GM19035 (cell line): ENCODE measurements around the gene DLGAP1.

ENCODE experiments used
- ATAC-seq: cut with Tn5 transposase; IDR thresholded peaks from one replicate; pipeline ENCODE4 v1.9.1; 2021; ENCODE audit not compliant: unreplicated experiment

Gene DLGAP1

DNA sequence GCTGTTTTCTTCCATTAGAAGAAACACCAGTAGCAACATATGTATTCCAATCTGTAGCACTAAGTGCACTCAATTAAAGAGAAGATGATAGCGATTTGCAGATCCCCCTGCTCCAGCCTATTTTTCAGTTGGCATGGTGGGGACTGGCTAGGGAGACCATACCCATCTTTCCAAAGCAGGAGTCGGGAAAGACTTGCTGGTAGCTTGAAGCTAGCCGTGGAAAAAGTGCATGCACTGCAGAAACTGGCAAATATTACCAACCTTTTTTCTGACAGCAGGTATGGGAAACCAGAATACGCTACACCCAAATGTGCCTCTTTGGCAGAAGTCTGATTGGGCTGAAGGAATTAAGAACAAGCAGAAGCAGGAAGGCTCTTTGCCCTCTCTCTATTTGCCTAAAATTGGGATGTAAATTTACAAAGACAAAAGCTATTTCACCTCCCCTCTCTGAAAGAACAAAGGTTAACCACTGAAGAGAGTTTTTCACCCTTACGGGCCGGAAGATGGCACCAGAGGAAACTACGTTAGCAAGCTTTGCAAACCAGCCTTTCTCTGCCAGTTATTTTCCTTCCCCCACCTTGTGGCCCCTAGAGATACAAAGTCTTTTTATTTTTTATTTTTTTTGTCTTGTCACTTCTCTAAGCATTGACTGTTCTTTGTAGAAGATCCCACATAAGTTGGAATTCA, 273.1 kb downstream of the DLGAP1 start:
- ATAC-seq = no peak

DNA sequence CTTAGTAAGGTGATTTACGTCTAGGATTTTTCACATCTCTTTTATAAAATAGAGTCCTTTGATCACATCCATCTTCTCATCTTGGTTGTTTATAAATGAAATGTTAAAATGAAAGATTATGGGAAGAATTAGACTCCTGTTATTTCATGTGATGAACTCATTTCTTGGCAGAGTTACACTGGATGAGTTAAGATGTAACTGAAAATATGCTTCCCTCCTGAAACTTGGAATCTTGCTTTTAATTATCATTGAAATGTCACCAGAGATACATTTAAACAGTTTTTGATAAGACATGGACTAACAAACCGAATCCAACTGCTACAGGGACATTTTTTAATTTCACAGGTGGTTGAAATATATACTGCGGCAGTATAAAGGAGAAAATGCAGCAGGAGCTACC, 274.0 kb downstream of the DLGAP1 start:
- no peak for ATAC-seq

DNA sequence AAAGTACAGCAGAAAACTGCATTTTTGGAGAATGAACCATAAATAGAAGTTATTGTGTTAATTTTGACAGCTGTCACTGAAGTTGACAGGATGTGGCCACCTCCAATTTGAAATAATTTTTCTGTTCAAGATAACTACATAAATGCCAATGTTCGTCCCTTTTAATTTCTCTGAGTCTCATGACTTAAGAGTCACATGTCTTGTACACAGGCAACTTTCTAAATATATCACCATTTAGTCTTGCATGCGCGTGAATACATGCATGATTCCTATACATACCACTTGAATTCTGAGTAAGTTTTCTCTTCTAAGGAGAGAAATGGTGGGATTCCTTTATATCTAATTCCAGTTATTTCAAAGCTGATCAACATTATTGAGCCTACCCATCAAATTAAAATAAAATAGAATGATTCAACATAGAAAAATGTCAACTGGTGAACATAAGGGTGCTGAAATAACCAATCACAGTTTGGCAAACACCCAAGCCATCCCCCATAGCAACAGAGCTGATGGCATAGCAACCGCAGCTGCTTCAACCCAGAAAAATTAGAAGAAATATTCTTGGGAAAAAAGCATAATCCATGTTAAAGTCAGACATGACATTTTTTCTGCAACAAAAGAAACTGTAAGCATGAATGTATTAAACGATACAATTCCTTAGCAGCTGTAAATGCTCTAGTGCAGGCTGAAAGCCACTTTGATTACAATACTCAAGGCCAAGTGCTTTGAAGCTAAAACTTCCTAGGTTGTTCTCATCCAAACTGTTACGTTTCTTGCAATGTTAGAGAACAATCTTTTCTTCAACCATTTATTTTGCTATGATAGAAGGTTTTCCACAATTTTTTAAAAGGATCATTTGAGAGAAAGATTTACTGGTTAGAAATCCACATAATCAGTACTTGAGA, 282.7 kb downstream of the DLGAP1 start:
- ATAC-seq = no peak

DNA sequence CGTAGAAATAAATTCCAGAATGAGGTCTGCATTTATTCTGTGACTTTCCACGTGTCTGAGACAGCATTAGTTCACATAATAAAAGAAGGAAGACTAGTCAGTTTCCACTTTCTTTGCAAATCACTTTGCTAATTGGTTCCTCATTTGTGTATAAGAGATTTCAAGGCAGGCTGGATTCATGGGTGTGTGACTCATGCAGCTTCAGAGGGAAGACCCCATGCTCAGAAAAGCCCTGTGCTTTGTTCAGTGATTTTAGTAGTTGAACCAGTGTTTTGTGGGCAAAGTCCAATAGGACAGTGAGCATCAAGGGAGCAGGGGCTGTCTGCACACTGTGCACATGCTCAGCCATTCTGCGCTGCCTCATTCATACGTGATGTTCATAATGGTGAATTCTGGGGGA, 297.8 kb downstream of the DLGAP1 start:
- no peak for ATAC-seq

DNA sequence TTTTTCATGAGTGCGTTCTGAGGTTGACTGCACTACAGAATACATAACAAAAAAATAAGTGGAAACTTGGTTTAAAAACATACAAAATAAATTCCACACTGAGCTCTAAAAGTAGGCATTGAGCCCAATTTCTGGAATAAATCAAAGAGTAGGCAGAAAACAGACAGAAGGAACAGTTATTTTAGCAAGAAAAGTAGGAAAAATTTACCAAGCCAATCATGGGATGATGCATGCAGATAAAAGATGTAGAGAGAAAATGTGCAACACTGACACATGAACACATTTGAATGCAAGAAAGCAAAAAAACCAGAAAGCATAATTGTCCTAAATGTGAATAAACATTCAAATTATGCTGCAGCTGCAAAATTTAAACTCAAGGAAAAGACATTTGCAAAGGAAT, 308.3 kb downstream of the DLGAP1 start:
- ATAC-seq = no peak

DNA sequence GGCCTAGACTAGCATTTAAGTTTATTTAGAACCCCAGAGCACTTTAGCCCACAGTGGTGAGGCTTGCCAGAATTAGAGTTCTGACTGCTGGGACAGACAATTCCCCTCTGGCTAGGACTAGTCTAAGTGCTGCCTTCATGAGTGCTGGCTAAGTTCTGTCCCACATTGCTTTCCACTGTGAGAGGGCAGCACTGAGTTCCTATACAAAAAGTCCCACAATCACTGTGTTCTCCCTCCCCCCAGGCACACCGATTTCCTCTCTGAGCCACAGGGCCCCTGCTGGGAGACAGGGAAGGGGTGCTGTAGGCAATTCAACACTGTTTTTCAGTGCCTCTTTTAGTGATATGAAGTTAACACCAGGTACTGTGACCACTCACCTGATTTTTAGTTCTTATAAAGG, 310.9 kb downstream of the DLGAP1 start:
- ATAC-seq = no peak

DNA sequence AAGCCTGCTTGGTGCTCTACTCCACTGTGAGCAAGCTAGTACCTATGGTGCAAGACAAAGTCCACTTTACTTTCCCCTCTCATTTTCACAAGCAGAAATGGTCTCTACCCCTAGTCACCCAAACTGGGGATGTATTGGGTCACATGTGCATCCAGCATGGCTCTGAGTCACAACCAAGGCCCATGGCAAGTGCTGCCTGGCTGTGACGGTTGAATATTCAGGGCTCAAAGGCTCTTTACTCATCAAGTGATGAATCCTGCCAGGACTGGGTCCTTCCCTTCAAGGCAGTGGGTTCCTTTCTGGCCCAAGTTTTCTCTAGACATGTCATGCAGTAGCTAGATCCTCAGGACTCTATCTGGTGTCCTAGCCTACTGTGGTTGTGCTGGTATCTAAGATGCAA, 311.5 kb downstream of the DLGAP1 start:
- ATAC-seq = no peak

DNA sequence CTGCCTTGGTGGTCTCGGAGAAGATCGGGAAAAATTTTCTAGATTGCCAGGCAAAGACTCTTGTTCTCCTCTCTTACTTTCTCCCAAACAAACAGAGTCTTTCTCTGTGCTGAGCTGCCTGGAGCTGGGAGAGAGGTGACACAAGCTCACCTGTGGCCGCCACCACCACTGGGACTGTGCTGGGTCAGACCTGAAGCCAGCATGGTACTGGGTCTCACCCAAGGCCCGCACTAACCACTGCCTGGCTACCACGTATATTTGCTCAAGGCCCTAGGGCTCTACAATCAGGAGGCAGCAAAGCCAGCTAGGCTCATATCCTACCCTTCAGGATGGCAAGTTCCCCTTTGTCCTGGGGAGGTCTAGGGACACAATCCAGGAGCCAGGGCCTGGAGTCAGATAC, 312.2 kb downstream of the DLGAP1 start:
- ATAC-seq = no peak

DNA sequence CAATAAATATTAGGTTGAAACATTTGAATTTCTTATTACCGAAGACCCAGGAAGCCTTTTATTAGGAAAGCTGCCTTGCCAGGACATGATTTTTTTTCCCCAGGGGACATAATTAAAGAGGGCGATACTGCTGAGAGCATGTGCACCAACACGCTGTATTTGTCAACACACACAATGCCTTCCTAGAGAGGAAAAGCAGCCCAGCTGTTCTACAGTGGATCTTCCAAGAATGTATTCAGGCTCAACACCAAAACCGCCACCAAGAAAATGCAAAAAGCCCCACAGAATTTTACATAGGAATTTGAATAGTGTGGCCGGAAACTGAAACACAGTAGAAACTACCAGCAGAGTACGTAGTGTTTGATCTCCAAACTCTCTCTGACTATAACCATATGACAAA, 320.4 kb downstream of the DLGAP1 start:
- ATAC-seq = no peak

DNA sequence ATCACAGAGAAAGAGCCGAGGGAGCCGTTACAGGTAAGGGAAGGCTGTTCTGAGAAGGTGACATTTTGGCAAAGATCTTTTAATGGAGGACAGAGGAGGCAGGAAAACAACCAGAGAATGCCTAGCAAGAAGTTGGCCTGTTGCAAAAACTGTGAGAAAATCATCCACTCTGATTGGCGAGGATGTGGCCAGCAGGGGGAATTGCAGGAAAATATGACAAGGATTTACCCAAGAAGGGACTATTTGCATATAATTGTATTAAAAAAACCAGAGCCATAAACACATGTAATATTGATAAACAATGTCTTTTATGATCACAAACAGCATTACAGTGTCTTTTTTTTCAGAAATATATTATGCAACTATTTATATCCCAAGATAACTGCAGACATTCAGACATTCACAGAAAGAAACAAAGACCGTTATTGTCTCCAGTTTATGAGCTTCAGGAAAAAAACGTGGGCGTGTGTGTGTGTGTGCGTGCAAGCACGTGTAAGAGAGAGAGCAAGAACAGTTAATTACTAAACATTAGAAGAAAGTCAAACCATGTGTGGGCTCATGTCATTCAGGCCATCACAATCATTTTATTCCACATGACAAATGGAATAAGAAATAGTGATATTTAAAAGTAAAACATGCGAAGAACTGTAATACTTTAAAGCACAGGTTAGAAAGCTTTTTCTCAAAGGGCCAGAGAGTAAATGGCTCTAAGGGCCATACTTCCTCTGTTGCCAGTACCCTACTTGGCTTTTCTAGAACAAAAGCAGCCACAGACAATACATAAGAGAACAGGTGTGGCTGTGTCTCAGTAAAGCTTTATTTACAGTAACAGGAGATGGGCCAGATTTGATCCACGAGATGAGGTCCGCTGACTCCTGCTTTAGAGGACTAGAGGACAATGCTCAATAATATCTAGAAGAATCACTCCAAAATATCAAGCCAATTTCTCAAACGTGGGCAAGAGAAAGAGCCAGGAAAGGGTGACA, 324.1 kb downstream of the DLGAP1 start:
- ATAC-seq = no peak

DNA sequence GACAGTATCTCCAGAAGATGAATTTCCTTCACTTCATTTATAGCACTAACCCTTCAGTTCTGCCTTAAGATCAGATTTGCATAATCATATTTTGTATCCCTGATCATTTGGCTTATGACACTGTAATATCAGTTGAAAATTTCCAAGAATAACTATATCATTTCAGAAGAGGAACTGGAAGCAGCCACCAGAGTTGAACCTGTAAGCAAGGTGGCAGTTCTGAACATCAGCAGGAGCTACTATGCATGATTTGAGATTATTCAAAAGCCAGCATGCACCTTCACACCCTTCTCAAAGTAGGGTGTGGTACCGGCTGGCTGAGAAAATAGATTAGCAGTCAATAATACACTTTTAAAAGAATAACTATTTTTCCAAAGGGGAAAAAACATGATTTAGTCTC, 328.2 kb downstream of the DLGAP1 start:
- ATAC-seq = no peak

DNA sequence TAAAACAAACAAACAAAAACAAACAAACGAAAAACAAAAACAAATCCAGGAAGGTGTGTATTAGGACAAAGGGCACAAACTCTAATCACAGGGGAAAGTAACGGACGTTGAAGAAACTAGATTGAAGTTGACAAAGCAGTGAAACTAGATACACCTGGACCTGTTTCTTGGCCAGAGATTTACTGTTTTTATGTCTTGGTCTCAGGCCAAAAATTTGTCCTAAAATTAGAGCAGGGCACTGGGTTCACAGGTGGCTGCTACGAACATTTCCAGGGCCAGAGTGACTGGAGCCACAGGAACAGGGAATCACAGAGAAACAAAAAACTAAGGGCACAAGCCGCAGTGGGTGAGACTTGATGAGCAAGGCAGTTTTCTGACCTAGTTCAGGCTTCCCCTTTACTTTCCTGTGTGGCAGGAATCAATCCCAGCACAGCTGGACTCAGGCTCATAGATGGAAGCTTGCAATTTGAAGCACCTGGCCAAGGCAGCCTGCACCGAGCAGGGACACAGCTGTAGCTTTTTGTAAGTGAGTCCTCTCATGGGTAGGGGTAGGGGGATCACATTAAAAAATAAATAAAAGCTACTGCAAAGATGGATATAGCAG, 329.4 kb downstream of the DLGAP1 start:
- no peak for ATAC-seq

DNA sequence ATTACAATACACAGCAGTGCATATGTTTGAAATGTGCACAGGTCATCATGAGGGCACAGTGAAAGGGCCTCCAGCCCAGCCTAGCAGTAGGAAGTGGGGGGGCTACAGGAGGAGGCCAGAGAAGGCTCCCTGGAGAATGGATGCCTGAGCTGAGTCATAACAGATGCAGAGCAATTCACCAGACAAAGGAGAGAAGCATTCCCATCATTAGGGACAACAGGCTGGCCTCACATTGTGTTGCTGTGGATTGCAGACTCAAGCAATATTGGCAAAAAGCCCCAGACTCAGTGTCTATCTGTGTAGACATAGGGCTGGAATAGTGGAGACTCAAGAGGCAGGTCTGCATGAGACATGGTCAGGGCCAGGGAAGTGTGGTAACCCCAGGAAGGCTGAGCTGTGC, 329.9 kb downstream of the DLGAP1 start:
- ATAC-seq = no peak

DNA sequence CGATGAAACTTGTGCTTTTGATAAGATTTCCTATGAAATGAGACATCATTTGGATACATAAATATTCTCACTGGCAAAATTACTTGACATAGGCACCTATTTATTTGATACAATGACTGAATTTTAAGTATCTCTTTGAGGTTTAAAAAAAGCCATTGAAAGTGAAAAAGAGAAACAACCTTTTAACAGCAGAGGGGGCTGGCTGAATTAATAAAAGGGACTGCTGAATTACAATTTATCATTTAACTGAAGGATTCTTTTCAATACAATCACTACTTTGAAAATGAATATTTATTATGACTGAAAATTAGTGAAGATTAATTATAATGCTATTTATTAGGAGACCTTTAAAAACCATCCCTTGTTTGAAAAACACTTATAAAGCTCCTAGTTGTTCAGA, 335.3 kb downstream of the DLGAP1 start:
- ATAC-seq = no peak

DNA sequence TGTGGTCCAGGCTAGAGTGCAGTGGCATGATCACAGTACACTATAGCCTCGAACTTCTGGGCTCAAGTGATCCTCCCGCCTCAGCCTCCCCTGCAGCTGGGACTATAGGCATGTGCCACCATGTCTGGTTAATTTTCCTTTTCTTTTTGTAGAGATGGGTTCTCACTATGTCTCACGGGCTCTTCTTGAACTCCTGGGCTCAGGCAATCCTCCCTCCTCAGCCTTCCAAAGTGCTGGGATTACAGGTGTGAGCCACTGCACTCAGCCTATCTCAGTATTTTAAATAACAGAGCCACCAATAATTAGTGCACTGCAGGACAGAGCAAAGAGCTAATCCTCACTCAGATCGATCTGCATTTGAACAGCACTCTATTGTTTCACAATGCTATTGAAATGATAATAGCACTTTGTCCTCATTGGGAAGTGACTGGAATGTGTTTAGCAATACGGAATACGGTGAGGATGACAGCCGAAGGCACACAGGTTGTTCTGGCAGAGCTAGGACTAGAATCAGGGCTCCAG, 335.9 kb downstream of the DLGAP1 start:
- ATAC-seq = no peak

DNA sequence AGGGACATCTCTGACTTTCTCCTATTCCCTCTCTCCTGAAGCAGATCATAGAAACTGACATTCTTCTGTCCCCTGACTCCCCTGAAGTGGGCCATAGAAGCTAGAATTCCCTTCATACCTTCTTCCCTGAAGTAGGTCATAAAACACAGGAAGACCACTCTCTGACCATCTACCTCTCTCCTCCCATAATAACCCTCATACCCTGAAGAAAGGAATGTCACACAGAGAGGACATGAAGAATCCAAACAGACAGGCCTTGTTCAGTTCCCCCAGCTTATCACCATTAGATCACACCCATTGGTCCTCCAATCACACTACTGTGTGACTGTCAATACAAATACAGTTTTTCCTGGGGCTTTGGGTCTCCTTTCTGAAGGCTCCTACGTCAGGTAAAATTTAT, 347.1 kb downstream of the DLGAP1 start:
- no peak for ATAC-seq

DNA sequence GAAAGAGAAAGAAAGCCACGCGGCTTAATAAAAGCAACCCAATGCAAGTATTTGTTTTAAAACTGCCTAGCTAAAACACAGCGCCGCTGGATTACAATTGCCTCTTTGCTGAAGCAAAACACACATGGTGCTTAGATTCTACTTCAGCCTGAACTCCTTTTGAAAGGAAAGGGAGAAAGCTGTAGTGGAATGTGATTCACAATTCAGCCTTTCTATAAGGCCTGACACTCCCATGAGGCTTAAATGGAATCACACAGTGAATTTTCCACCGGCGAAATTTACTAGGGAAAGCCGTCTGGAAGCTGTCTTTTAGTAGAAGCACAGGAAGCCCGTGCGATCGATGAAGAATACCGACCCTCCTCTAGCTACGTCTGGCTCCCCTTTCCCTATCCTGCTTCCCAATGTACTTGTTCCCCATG, 348.0 kb downstream of the DLGAP1 start:
- no peak for ATAC-seq

DNA sequence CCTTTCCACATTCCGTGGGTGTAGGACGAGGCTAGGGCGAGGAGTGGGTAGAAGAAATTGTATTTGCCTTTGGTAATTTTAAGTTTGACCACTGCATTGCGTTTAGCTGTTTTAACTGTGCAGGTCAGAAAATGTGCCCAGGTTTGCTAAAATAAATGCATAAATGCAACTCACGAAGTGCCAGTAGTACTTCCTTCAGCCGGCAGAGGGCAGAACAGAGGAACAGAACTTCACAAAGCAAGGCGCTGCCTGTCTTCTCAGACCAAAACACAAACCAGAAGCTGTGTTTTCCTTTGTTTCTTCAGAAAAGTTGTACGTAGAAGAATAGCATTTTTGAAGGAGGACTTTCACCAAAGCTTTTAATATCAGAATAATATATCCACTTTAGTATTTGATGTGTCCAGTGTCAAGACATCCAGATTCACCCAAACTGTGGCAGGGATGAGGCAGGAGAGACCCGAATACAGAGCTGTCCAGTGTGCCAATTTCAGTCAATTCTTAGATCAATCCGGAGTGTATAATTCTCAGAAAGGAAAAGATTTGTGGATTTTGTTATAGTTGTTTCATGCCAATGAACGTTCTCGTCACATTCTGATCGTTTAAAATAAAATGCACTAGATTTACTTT, 348.6 kb downstream of the DLGAP1 start:
- ATAC-seq = no peak

DNA sequence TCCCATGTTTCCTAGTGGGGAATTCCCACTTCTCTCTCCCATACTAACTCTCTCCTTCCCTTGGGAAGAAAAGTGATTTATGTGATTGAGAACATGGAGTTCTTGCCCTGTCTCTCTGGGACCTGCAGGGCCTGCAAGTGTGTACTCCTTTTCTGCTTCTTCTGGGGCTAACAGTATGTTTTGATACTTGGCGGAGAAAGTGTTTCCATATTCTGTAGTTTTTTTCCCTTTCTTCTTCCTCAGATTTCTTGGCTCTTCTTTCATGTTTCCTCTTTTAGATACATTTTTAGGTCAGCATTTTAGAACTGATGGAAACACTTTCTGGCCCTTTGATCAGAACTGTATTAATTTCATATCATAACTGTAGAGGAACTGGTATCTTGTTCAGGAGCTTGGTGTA, 352.2 kb downstream of the DLGAP1 start:
- no peak for ATAC-seq

DNA sequence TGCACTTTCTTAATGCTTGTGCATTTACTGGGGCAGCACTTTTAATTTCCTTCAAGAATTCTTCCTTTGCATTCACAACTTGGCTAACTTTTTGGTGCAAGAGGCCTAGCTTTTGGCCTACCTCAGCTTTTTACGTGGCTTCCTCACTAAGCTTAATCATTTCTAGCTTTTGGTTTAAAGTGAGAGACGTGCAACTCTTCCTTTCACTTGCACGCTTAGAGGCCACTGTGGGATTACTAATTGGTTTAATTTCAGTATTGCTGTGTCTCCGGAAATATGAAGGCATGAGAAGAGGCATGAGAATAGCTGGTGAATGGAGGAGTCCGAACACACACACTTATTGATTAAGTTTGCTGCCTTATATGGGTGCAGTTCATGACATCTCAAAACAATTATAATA, 354.1 kb downstream of the DLGAP1 start:
- no peak for ATAC-seq
